K562 (cell line): ENCODE results near the gene ZNF143. TPM values are rescaled to one million over a fixed set of nuclear protein-coding genes. Genes with fewer than 3 reads are reported as not detected.

ENCODE experiments used
- ATAC-seq: fragments of 200-7000 bp; cut with Tn5 transposase; 3 replicates; pipeline ENCODE4 v1.9.1; 2020; ENCODE audit warnings: moderate library complexity
- BruUV-seq: library from RNA; stranded (reverse); fragments of 400-500 nt; replicated peaks from 2 replicates; lab custom pipeline; 2021; lab: Mats Ljungman, UMichigan
- CTCF ChIA-PET: fragments of 300-600 bp; formaldehyde crosslinking; extraction: SDS; loops from one replicate; lab custom pipeline; 2021; ENCODE audit warnings: low intra/inter-chr PET ratio; lab: Yijun Ruan, JAX
- POLR2A ChIA-PET: fragments of 300-600, 350-650 bp; sonication (Branson Sonifier 250); formaldehyde crosslinking; extraction: SDS; loops from one replicate; lab custom pipeline; 2021; ENCODE audit warnings: antibody characterized with exemption, inconsistent platforms; lab: Yijun Ruan, JAX
- DNase-seq, 4 experiments: peaks; one replicate each; pipeline versions ENCODE4 v3.0.0 to v3.0.0-alpha.2; 2011 to 2018; ENCODE audit warnings: low spot score in 3 of 4, mixed read lengths in 3 of 4; ENCODE audit errors: extremely low read depth in 1 of 4
- FAIRE-seq: peaks from 2 replicates; lab custom pipeline; 2011; peaks lifted over from hg19 to GRCh38; lab: Jason Lieb, UNC
- H2AFZ ChIP-seq: 2 replicates; pipeline ENCODE4 v1.6.0; 2011; ENCODE audit warnings: low read depth, low read length, control low read depth, inconsistent platforms
- H3K27ac ChIP-seq: fragments of 200-600 bp; 3 replicates; pipeline ENCODE4 v1.8.0; 2011; ENCODE audit warnings: low read depth, mild to moderate bottlenecking, control low read depth, inconsistent platforms, low read length, moderate library complexity, mixed read lengths; ENCODE audit errors: extremely low read depth
- H3K27me3 ChIP-seq, 2 experiments: fragments of 300-600 bp in 1 of 2; 2 replicates in 1 of 2; 3 replicates in 1 of 2; pipeline versions ENCODE4 v1.6.0 to v1.8.0; 2011; ENCODE audit warnings: inconsistent platforms in 2 of 2, low read length in 2 of 2, mild to moderate bottlenecking in 1 of 2, mixed read lengths in 1 of 2, moderate library complexity in 1 of 2; ENCODE audit not compliant: control insufficient read depth in 2 of 2, insufficient read depth in 2 of 2
- H3K36me3 ChIP-seq: fragments of 300-600 bp; 3 replicates; pipeline ENCODE4 v1.8.0; 2011; ENCODE audit warnings: mild to moderate bottlenecking, low read length, inconsistent platforms; ENCODE audit not compliant: control insufficient read depth, insufficient read depth
- H3K4me1 ChIP-seq, 2 experiments: fragments of 200-600 bp in 1 of 2; replicated peaks in 1 of 2; 2 replicates in 1 of 2; 3 replicates in 1 of 2; pipeline versions ENCODE4 v1.5.1 to v1.8.0; 2011; ENCODE audit warnings: inconsistent platforms in 2 of 2, low read length in 2 of 2, mild to moderate bottlenecking in 1 of 2, mixed read lengths in 1 of 2, moderate library complexity in 1 of 2; ENCODE audit not compliant: control insufficient read depth in 2 of 2, insufficient read depth in 2 of 2
- H3K4me2 ChIP-seq: 2 replicates; pipeline ENCODE4 v1.6.1; 2011; ENCODE audit warnings: low read length, control low read depth, inconsistent platforms, mixed read lengths; ENCODE audit not compliant: insufficient read depth
- H3K4me3 ChIP-seq: fragments of 200-600 bp; sonication (generic), shearing (Covaris generic); 2 replicates; pipeline ENCODE4 v1.5.1; 2016; ENCODE audit warnings: control low read depth, inconsistent platforms
- H3K79me2 ChIP-seq: fragments of 200-600 bp; 3 replicates; pipeline ENCODE4 v1.8.0; 2011; ENCODE audit warnings: low read length, inconsistent platforms; ENCODE audit not compliant: control insufficient read depth, insufficient read depth
- H3K9ac ChIP-seq, 2 experiments: 2 replicates each; pipeline versions ENCODE4 v1.6.0 to v1.6.1; 2011; ENCODE audit warnings: low read depth in 2 of 2, low read length in 2 of 2, control low read depth in 1 of 2, inconsistent platforms in 1 of 2, mild to moderate bottlenecking in 1 of 2, mixed read lengths in 1 of 2; ENCODE audit not compliant: insufficient read depth in 1 of 2
- H3K9me1 ChIP-seq: one replicate; pipeline ENCODE4 v1.6.0; 2011; ENCODE audit warnings: inconsistent platforms, mild to moderate bottlenecking, low read length, moderate library complexity; ENCODE audit not compliant: control insufficient read depth, insufficient read depth
- H3K9me3 ChIP-seq: replicated peaks from 2 replicates; pipeline ENCODE4 v1.5.1; 2011; ENCODE audit warnings: low read depth, low read length, inconsistent platforms; ENCODE audit not compliant: control insufficient read depth, insufficient read depth
- H4K20me1 ChIP-seq: replicated peaks from 2 replicates; pipeline ENCODE4 v1.6.1; 2011; ENCODE audit warnings: low read length, inconsistent platforms, mixed read lengths; ENCODE audit not compliant: control insufficient read depth, insufficient read depth
- ARID4B ChIP-seq: sonication (generic); formaldehyde crosslinking; IDR thresholded peaks from 2 replicates; pipeline ENCODE4 v1.8.0; 2022; ENCODE audit warnings: mild to moderate bottlenecking, missing genetic modification reagents
- CTCF ChIP-seq, 3 experiments: IDR thresholded peaks in 2 of 3; conservative IDR thresholded peaks in 1 of 3; 2 replicates each; pipeline ENCODE4 v1.5.1; 2011 to 2012; ENCODE audit warnings: low read length in 3 of 3, mild to moderate bottlenecking in 3 of 3, control low read depth in 2 of 3, improper control_type of control experiment in 1 of 3, inconsistent platforms in 1 of 3, low read depth in 1 of 3, mixed read lengths in 1 of 3, moderate library complexity in 1 of 3; ENCODE audit not compliant: insufficient read depth in 2 of 3
- CXXC5 ChIP-seq: fragments of 250-450 bp; sonication (Bioruptor Pico); IDR thresholded peaks from 2 replicates; pipeline ENCODE4 v1.8.0; 2022; ENCODE audit warnings: inconsistent platforms, mild to moderate bottlenecking, moderate library complexity
- L3MBTL2 ChIP-seq: fragments of 450-650 bp; IDR thresholded peaks from 2 replicates; pipeline ENCODE4 v1.6.1; 2016; ENCODE audit warnings: mild to moderate bottlenecking, moderate library complexity
- RNF219 ChIP-seq: fragments of 250-450 bp; sonication (Bioruptor Pico); IDR thresholded peaks from 2 replicates; pipeline ENCODE4 v1.5.0; 2022; ENCODE audit warnings: mild to moderate bottlenecking
- SMARCA4 ChIP-seq: fragments of 450-650 bp; IDR thresholded peaks from 2 replicates; pipeline ENCODE4 v1.6.1; 2016
- SMARCE1 ChIP-seq: fragments of 450-650 bp; IDR thresholded peaks from 2 replicates; pipeline ENCODE4 v1.7.1; 2016; ENCODE audit warnings: mild to moderate bottlenecking
- SMC3 ChIP-seq: conservative IDR thresholded peaks from 2 replicates; pipeline ENCODE4 v1.6.1; 2011; ENCODE audit warnings: low read depth, low read length, improper control_type of control experiment; ENCODE audit not compliant: insufficient read depth
- TCF7L2 ChIP-seq: fragments of 150-350 bp; IDR thresholded peaks from 2 replicates; pipeline ENCODE4 v1.6.1; 2016; ENCODE audit warnings: low read depth, mild to moderate bottlenecking, low read length, moderate library complexity
- ZNF140 ChIP-seq: fragments of 250-450 bp; sonication (Bioruptor Pico); IDR thresholded peaks from 2 replicates; pipeline ENCODE4 v1.8.0; 2021; ENCODE audit warnings: moderate library complexity, mild to moderate bottlenecking, inconsistent platforms
- WGBS: fragments of 100-300 bp; shearing (Covaris generic); methylation state at CpG from one replicate; pipeline ENCODE4 v1.1.6; 2016; ENCODE audit warnings: low coverage, mixed read lengths; ENCODE audit not compliant: insufficient coverage; ENCODE audit errors: missing lambda C conversion rate; 5-methylcytosine and 5-hydroxymethylcytosine counted together
- in situ Hi-C: fragments of 300-500 bp; cut with MboI; formaldehyde crosslinking; loops from 4 replicates; pipeline ENCODE4 v1.15.0; 2018; ENCODE audit warnings: inconsistent platforms, mixed read lengths
- intact Hi-C: fragments of 100-400 bp; cut with micrococcal nuclease; formaldehyde crosslinking; loops from 2 replicates; pipeline ENCODE4 v1.14.2; 2022
- polyA plus RNA-seq, 8 experiments: library from polyadenylated mRNA; depleted of rRNA in 4 of 8; stranded (reverse) in 5 of 8; unstranded in 3 of 8; fragments of >200 nt; fragmentation: Nextera tagmentation in 2 of 8; fragmentation: Illumina TruSeq in 1 of 8; extraction: Ambion mirVana in 2 of 8; extraction: Trizol in 1 of 8; gene quantifications; 2 replicates each; pipeline versions ENCODE4 v1.2.1 to v1.2.3, GENCODE V29; 2011 to 2014; ENCODE audit warnings: inconsistent platforms in 1 of 8, missing spikeins in 1 of 8
- total RNA-seq, 7 experiments: library from RNA; depleted of rRNA in 6 of 7; stranded (reverse); fragments of >200 nt in 6 of 7; fragmentation: Illumina TruSeq in 2 of 7; extraction: Trizol in 2 of 7; gene quantifications; 2 replicates each; pipeline versions ENCODE4 v1.2.1 to v1.2.3, GENCODE V29; 2011 to 2021; ENCODE audit warnings: low replicate concordance in 1 of 7
- TF ChIP-seq, protein P1 (sequence below): fragments of 450-650 bp; IDR thresholded peaks from 2 replicates; pipeline ENCODE4 v1.6.1; 2017; ENCODE audit warnings: mild to moderate bottlenecking, moderate library complexity

Gene ZNF143
- total and polyA plus RNA-seq, 9 of the 15 experiments (the other 6 are each of a cell fraction or from before 2014, with no cell fraction given), result 18.4 to 58.5 (median 27.1) TPM

DNA sequence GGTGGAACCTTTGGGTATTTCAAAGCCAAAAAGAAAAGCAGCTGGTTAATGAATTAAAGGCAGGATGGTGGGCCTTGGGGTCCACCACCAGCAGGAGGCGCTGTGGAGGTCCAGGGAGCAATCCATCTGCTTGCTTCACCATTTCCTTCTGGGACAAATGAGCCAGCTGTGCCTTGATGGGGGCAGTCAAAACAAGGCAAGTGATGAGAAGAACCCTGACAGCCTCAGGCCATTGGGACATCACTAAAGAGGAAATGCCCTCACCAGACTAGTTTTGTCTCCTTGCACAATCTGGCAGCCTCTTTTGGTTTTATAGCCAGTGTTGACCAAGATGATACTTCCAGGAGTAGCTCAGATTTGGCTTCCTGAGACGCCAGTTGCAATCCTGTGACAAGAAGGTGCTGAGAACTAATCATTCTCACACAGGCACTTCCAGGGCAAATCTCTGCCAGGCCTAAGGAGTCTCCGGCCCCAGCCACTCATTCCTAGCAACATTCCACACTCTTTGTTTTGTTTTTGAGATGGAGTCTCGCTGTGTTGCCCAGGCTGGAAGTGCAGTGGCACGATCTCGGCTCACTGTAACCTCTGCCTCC is 74.5 kb downstream of the ZNF143 start:
- peak; percentile 86 for ATAC-seq
- peaks cover 9 to 13% of the 10 kb centered on the region in 2 experiments; a peak in 4 of 5 replicates for H3K4me1 ChIP-seq
- H3K4me2 ChIP-seq, result no peak overlapping the region
- H3K79me2 ChIP-seq, result no peaks in the 10 kb centered on the region
- CTCF ChIA-PET, result interaction anchor here (2.2 kb wide), 1 partner anchor 78 kb away, joined by 15 read pairs; no protein-coding TSS in a partner anchor
- H4K20me1 ChIP-seq, result no peaks in the 10 kb centered on the region
- no peaks in the 10 kb centered on the region for H3K9me1 ChIP-seq
- no peaks in the 10 kb centered on the region for H3K36me3 ChIP-seq
- 59% methylated on average over 6 of the region's 6 CpGs for WGBS
- BruUV-seq, result no TSS peak
- H3K27ac ChIP-seq, result no peak overlapping the region
- H3K4me3 ChIP-seq, result no peak overlapping the region
- intact Hi-C loops, result loop anchor here (1.0 to 2.0 kb wide), 3 partner anchors 38 to 213 kb away; partner anchors contain the start of gene WEE1
- no peaks in the 10 kb centered on the region for H3K27me3 ChIP-seq
- H3K9me3 ChIP-seq, result no peaks in the 10 kb centered on the region
- in situ Hi-C loops, result loop anchor here (5.0 kb wide), 2 partner anchors 37 to 212 kb away; partner anchors contain the start of gene WEE1
- POLR2A ChIA-PET, result interaction anchor here (0.7 to 1.9 kb wide), 11 partner anchors 15 to 82 kb away, joined by 3 to 10 read pairs (median 5); partner anchors contain the start of genes WEE1 and ZNF143
- peak; percentile 84 for FAIRE-seq
- peak; percentile 75 to 88 (median 78) for DNase-seq
- H2AFZ ChIP-seq, result peak overlapping the region; percentile 48; the same call in 1 of the 2 replicates
- H3K9ac ChIP-seq, result no peak overlapping the region
- TF ChIP-seq ARID4B (CRISPR knock-in tag), result no peak
- peak; percentile 26; the same call in 1 of the 2 replicates for TF ChIP-seq L3MBTL2
- TF ChIP-seq, protein P1, sequence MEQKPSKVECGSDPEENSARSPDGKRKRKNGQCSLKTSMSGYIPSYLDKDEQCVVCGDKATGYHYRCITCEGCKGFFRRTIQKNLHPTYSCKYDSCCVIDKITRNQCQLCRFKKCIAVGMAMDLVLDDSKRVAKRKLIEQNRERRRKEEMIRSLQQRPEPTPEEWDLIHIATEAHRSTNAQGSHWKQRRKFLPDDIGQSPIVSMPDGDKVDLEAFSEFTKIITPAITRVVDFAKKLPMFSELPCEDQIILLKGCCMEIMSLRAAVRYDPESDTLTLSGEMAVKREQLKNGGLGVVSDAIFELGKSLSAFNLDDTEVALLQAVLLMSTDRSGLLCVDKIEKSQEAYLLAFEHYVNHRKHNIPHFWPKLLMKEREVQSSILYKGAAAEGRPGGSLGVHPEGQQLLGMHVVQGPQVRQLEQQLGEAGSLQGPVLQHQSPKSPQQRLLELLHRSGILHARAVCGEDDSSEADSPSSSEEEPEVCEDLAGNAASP, result no peak
- TF ChIP-seq SMARCE1, result no peak
- 0 out of 2 replicates have a peak, but pooled peaks have one; percentile 12 for TF ChIP-seq CXXC5 (CRISPR knock-in tag)
- TF ChIP-seq SMARCA4, result no peak
- no peak for TF ChIP-seq RNF219 (CRISPR knock-in tag)
- peak; percentile 88 to 96 (median 94) for TF ChIP-seq CTCF (IDR thresholded peaks at IDR 0.05 in 2 of 3, conservative IDR thresholded peaks at IDR 0.05 in 1 of 3; ENCODE audit: insufficient read depth in 2 of 3, low read depth in 1 of 3, low read length in 3 of 3)
- TF ChIP-seq SMC3, result peak; percentile 87
- TF ChIP-seq ZNF140 (CRISPR knock-in tag), result no peak
- TF ChIP-seq TCF7L2, result no peak
